GM23338 (cell line): Measurements from ENCODE around the gene SGCD. TPM values are rescaled to one million over a fixed set of nuclear protein-coding genes. Genes with fewer than 3 reads are reported as not detected.

Experiments
- ATAC-seq: fragments of 200-7000 bp; cut with Tn5 transposase; 3 replicates; pipeline ENCODE4 v1.9.1; 2020
- DNase-seq: peaks from one replicate; pipeline ENCODE4 v3.0.0-alpha.2; 2015; ENCODE audit warnings: low spot score
- H2AFZ ChIP-seq: fragments of 200-600 bp; sonication (generic); 2 replicates; pipeline ENCODE4 v1.8.0; 2016; ENCODE audit warnings: antibody characterized with exemption, mild to moderate bottlenecking, moderate library complexity
- H3F3A ChIP-seq: fragments of 200-600 bp; sonication (generic); replicated peaks from 2 replicates; pipeline ENCODE4 v1.8.0; 2017; ENCODE audit warnings: antibody characterized with exemption, mixed run types, low read depth
- H3K27ac ChIP-seq: fragments of 200-600 bp; sonication (generic); 2 replicates; pipeline ENCODE4 v1.6.1; 2016; ENCODE audit warnings: low read depth
- H3K27me3 ChIP-seq: fragments of 200-600 bp; sonication (generic); 2 replicates; pipeline ENCODE4 v1.8.0; 2016; ENCODE audit warnings: mild to moderate bottlenecking, mixed run types, moderate library complexity; ENCODE audit not compliant: insufficient read depth
- H3K36me3 ChIP-seq: fragments of 200-600 bp; sonication (generic); 2 replicates; pipeline ENCODE4 v1.8.0; 2016; ENCODE audit warnings: mild to moderate bottlenecking; ENCODE audit not compliant: insufficient read depth
- H3K4me1 ChIP-seq: fragments of 200-600 bp; sonication (generic); 2 replicates; pipeline ENCODE4 v1.8.0; 2016; ENCODE audit warnings: mild to moderate bottlenecking, moderate library complexity; ENCODE audit not compliant: insufficient read depth
- H3K4me2 ChIP-seq: fragments of 200-600 bp; sonication (generic); 2 replicates; pipeline ENCODE4 v1.7.1; 2017; ENCODE audit warnings: mixed run types
- H3K4me3 ChIP-seq: fragments of 200-600 bp; sonication (generic); 2 replicates; pipeline ENCODE4 v1.6.1; 2016; ENCODE audit warnings: mixed run types
- H3K79me2 ChIP-seq: fragments of 200-600 bp; sonication (generic); replicated peaks from 2 replicates; pipeline ENCODE4 v1.8.0; 2017; ENCODE audit warnings: mild to moderate bottlenecking; ENCODE audit not compliant: insufficient read depth
- H3K9me2 ChIP-seq: fragments of 200-600 bp; sonication (generic); 2 replicates; pipeline ENCODE4 v1.8.0; 2017; ENCODE audit not compliant: insufficient read depth
- H4K20me1 ChIP-seq: fragments of 200-600 bp; sonication (generic); replicated peaks from 2 replicates; pipeline ENCODE4 v1.8.0; 2017; ENCODE audit warnings: mild to moderate bottlenecking; ENCODE audit not compliant: insufficient read depth
- H3K27ac Mint-ChIP-seq: 2 replicates; pipeline ENCODE4 v1.8.0; 2020; ENCODE audit warnings: inconsistent platforms, mild to moderate bottlenecking, moderate library complexity, mixed read lengths
- H3K27me3 Mint-ChIP-seq: 3 replicates; pipeline ENCODE4 v1.8.0; 2022; ENCODE audit warnings: low read depth, mild to moderate bottlenecking, moderate library complexity, mixed read lengths, inconsistent platforms; ENCODE audit not compliant: insufficient read depth, poor library complexity
- H3K36me3 Mint-ChIP-seq: 3 replicates; pipeline ENCODE4 v1.8.0; 2021; ENCODE audit warnings: low read depth, mild to moderate bottlenecking, inconsistent platforms, moderate library complexity, mixed read lengths
- H3K4me1 Mint-ChIP-seq: 3 replicates; pipeline ENCODE4 v1.8.0; 2020; ENCODE audit warnings: mild to moderate bottlenecking, inconsistent platforms, mixed read lengths
- H3K4me3 Mint-ChIP-seq: 3 replicates; pipeline ENCODE4 v1.8.0; 2021; ENCODE audit warnings: moderate library complexity, mild to moderate bottlenecking, inconsistent platforms, mixed read lengths
- H3K9me3 Mint-ChIP-seq: 3 replicates; pipeline ENCODE4 v1.8.0; 2020; ENCODE audit warnings: moderate library complexity, mild to moderate bottlenecking, inconsistent platforms, mixed read lengths
- EZH2 ChIP-seq: fragments of 200-600 bp; sonication (generic); IDR thresholded peaks from one replicate; pipeline ENCODE4 v1.8.0; 2017; ENCODE audit warnings: antibody characterized with exemption, mild to moderate bottlenecking, low read depth; ENCODE audit not compliant: unreplicated experiment
- EZH2phosphoT487 ChIP-seq: fragments of 200-600 bp; sonication (generic); IDR thresholded peaks from one replicate; pipeline ENCODE4 v1.8.1; 2018; ENCODE audit warnings: antibody characterized with exemption; ENCODE audit not compliant: unreplicated experiment
- JUNB ChIP-seq: IDR thresholded peaks from one replicate; pipeline ENCODE4 v1.6.1; 2016; ENCODE audit warnings: antibody characterized with exemption; ENCODE audit not compliant: unreplicated experiment
- NANOG ChIP-seq: IDR thresholded peaks from 2 replicates; pipeline ENCODE4 v1.6.1; 2016; ENCODE audit warnings: antibody characterized with exemption, borderline replicate concordance
- POLR2AphosphoS5 ChIP-seq: IDR thresholded peaks from 2 replicates; pipeline ENCODE4 v1.6.1; 2016; ENCODE audit warnings: antibody characterized with exemption, low read depth
- REST ChIP-seq: IDR thresholded peaks from one replicate; pipeline ENCODE4 v1.6.1; 2018; ENCODE audit warnings: antibody characterized with exemption; ENCODE audit not compliant: unreplicated experiment
- STAT1 ChIP-seq: IDR thresholded peaks from one replicate; pipeline ENCODE4 v1.6.1; 2016; ENCODE audit warnings: antibody characterized with exemption; ENCODE audit not compliant: unreplicated experiment
- ZNF114 ChIP-seq: fragments of 250-450 bp; sonication (Bioruptor Pico); IDR thresholded peaks from 2 replicates; pipeline ENCODE4 v1.5.0; 2020; ENCODE audit warnings: mild to moderate bottlenecking, moderate library complexity
- ZNF331 ChIP-seq: fragments of 250-450 bp; sonication (Bioruptor Pico); IDR thresholded peaks from 2 replicates; pipeline ENCODE4 v1.5.0; 2020; ENCODE audit warnings: low read depth, mild to moderate bottlenecking, moderate library complexity
- polyA plus RNA-seq: library from polyadenylated mRNA; unstranded; fragments of >200 nt; fragmentation: Nextera tagmentation; extraction: Ambion mirVana; gene quantifications from 2 replicates; pipeline ENCODE4 v1.2.1, GENCODE V29; 2016
- total RNA-seq: library from RNA; depleted of rRNA; stranded (reverse); fragments of >200 nt; shearing (Covaris generic); gene quantifications from 2 replicates; pipeline ENCODE4 v1.2.3, GENCODE V29; 2014
- TF ChIP-seq, protein P1 (sequence below), 2 experiments: fragments of 200-600 bp in 1 of 2; sonication (generic) in 1 of 2; conservative IDR thresholded peaks; 2 replicates each; pipeline versions ENCODE4 v1.5.1 to v1.6.1; 2016 to 2017; ENCODE audit warnings: antibody characterized with exemption in 2 of 2, low read depth in 2 of 2, mild to moderate bottlenecking in 2 of 2, moderate library complexity in 1 of 2
- TF ChIP-seq, protein P2 (sequence below): IDR thresholded peaks from 2 replicates; pipeline ENCODE4 v1.6.1; 2016; ENCODE audit warnings: antibody characterized with exemption

The SGCD gene
- total and polyA plus RNA-seq, 2 experiments from 2014 or later, result 0.03 to 0.05 TPM

- H3K4me1 Mint-ChIP-seq, result peaks cover 23% of the 10 kb centered on the region
- TF ChIP-seq, protein P1, sequence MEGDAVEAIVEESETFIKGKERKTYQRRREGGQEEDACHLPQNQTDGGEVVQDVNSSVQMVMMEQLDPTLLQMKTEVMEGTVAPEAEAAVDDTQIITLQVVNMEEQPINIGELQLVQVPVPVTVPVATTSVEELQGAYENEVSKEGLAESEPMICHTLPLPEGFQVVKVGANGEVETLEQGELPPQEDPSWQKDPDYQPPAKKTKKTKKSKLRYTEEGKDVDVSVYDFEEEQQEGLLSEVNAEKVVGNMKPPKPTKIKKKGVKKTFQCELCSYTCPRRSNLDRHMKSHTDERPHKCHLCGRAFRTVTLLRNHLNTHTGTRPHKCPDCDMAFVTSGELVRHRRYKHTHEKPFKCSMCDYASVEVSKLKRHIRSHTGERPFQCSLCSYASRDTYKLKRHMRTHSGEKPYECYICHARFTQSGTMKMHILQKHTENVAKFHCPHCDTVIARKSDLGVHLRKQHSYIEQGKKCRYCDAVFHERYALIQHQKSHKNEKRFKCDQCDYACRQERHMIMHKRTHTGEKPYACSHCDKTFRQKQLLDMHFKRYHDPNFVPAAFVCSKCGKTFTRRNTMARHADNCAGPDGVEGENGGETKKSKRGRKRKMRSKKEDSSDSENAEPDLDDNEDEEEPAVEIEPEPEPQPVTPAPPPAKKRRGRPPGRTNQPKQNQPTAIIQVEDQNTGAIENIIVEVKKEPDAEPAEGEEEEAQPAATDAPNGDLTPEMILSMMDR (conservative IDR thresholded peaks at IDR 0.05; ENCODE audit: low read depth in 2 of 2), result no peak
- no peak for TF ChIP-seq STAT1
- TF ChIP-seq POLR2AphosphoS5, result no peak
- TF ChIP-seq REST, result no peak
- no peak for TF ChIP-seq NANOG
- TF ChIP-seq EZH2phosphoT487, result no peak
- no peak for TF ChIP-seq ZNF114 (CRISPR knock-in tag)
- TF ChIP-seq EZH2, result no peak
- no peaks in the 10 kb centered on the region for H3F3A ChIP-seq
- H3K9me2 ChIP-seq, result 0 out of 2 replicates have a peak, but pooled peaks cover 5% of the 10 kb centered on the region
- ATAC-seq (no peak), DNase-seq (no peak)
- H3K27ac ChIP-seq, result no peak overlapping the region
- no peaks in the 10 kb centered on the region for H3K4me1 ChIP-seq
- no peak overlapping the region for H3K4me3 ChIP-seq
- H3K4me3 Mint-ChIP-seq, result no peak overlapping the region
- no peak overlapping the region for H2AFZ ChIP-seq
- H3K27me3 Mint-ChIP-seq, result no peaks in the 10 kb centered on the region
- H3K27me3 ChIP-seq, result no peaks in the 10 kb centered on the region
- no peak overlapping the region for H3K27ac Mint-ChIP-seq
- no peaks in the 10 kb centered on the region for H3K36me3 Mint-ChIP-seq
- no peaks in the 10 kb centered on the region for H3K36me3 ChIP-seq
- H3K9me3 Mint-ChIP-seq, result no peaks in the 10 kb centered on the region
- H3K4me2 ChIP-seq, result no peak overlapping the region
- no peaks in the 10 kb centered on the region for H3K79me2 ChIP-seq
- no peaks in the 10 kb centered on the region for H4K20me1 ChIP-seq
Observed at GRCh38 chr5:156405988-156406387, 79.0 kb downstream of the SGCD start.

DNA sequence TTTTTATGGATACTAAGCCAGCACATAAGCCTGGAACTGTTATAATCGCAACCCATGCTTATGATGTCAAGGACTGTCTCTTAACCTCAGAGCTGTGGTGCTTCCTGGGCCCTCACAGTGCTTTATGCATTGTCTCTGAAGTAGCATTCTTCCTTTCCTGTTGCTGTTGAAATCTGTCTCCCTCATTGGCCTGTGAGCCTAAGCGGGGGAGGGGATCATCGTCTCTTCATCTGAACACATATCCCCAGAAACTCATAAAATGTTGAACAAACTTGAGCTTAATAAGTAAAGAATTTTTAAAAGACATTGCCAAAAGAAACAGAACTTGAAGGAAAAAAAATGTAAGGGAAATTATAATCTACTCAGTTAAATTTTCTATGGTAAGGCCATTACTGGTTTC is 80.3 kb downstream of the SGCD start:
- Histone ChIP-seq H3K27ac (no peak overlapping the region), H3K36me3 (no peaks in the 10 kb centered on the region), H3K4me1 (no peaks in the 10 kb centered on the region), H3K4me3 (no peak overlapping the region), H2AFZ (no peak overlapping the region), H3K27me3 (no peaks in the 10 kb centered on the region), H3F3A (no peaks in the 10 kb centered on the region), H4K20me1 (no peaks in the 10 kb centered on the region), H3K9me2 (0 out of 2 replicates have a peak, but pooled peaks cover 5% of the 10 kb centered on the region), H3K4me2 (no peak overlapping the region), H3K79me2 (no peaks in the 10 kb centered on the region)
- Mint-ChIP-seq H3K27me3 (no peaks in the 10 kb centered on the region), H3K4me1 (peaks cover 23% of the 10 kb centered on the region), H3K27ac (no peak overlapping the region), H3K4me3 (no peak overlapping the region), H3K9me3 (no peaks in the 10 kb centered on the region), H3K36me3 (no peaks in the 10 kb centered on the region)
- no peak for DNase-seq
- ATAC-seq, result no peak
- no peak for TF ChIP-seq REST
- TF ChIP-seq, protein P2, sequence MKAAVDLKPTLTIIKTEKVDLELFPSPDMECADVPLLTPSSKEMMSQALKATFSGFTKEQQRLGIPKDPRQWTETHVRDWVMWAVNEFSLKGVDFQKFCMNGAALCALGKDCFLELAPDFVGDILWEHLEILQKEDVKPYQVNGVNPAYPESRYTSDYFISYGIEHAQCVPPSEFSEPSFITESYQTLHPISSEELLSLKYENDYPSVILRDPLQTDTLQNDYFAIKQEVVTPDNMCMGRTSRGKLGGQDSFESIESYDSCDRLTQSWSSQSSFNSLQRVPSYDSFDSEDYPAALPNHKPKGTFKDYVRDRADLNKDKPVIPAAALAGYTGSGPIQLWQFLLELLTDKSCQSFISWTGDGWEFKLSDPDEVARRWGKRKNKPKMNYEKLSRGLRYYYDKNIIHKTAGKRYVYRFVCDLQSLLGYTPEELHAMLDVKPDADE, result no peak
- no peak for TF ChIP-seq EZH2
- no peak for TF ChIP-seq ZNF114 (CRISPR knock-in tag)
- no peak for TF ChIP-seq ZNF331 (CRISPR knock-in tag)
- TF ChIP-seq, protein P1 (conservative IDR thresholded peaks at IDR 0.05; ENCODE audit: low read depth in 2 of 2), result no peak
- TF ChIP-seq JUNB, result no peak
- TF ChIP-seq STAT1, result no peak
- no peak for TF ChIP-seq EZH2phosphoT487
